GM12865 (cell line): Measurements from ENCODE around the gene NIPSNAP3A.

Experiments used
- DNase-seq: peaks from one replicate; pipeline ENCODE4 v3.0.0; 2010; ENCODE audit warnings: low read depth
- H3K4me3 ChIP-seq: 2 replicates; pipeline ENCODE4 v1.5.1; 2011; ENCODE audit warnings: mild to moderate bottlenecking, low read depth, low read length, control low read depth
- TF ChIP-seq, protein P1 (sequence below): IDR thresholded peaks from 2 replicates; pipeline ENCODE4 v1.5.1; 2011; ENCODE audit warnings: low read length, control low read depth, low read depth, inconsistent platforms; ENCODE audit not compliant: insufficient read depth; ENCODE audit errors: missing control alignments

Gene NIPSNAP3A

DNA sequence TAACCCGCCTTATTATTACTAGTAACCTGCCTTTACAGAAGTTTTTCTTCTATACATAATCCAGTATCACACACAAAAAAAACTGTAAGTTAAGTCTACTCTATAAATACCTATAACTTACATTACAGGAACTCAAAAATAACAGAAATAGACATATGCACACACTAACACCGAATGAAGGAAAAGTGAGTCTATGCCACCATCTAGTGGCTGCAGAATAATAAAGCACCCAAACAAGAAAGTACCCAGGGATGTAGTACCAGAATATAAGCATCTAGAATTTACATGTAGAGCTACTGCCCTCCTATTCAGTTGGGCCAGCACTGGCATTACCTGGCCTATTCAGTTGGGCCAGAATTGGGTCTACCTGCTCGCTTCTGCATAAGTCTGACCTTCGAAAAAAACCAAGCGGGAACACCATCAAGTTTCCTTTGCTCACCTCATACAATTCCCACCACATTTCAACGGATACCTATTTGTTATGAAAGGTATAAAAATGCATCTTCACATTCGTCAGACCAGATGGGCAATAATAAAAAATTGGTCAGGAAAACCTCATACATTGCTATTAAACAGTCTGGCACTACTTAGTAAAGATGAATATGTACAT lies 4.0 kb upstream of the NIPSNAP3A start:
- DNase-seq, result peak; percentile 77
- no peak overlapping the region for H3K4me3 ChIP-seq
- TF ChIP-seq, protein P1, sequence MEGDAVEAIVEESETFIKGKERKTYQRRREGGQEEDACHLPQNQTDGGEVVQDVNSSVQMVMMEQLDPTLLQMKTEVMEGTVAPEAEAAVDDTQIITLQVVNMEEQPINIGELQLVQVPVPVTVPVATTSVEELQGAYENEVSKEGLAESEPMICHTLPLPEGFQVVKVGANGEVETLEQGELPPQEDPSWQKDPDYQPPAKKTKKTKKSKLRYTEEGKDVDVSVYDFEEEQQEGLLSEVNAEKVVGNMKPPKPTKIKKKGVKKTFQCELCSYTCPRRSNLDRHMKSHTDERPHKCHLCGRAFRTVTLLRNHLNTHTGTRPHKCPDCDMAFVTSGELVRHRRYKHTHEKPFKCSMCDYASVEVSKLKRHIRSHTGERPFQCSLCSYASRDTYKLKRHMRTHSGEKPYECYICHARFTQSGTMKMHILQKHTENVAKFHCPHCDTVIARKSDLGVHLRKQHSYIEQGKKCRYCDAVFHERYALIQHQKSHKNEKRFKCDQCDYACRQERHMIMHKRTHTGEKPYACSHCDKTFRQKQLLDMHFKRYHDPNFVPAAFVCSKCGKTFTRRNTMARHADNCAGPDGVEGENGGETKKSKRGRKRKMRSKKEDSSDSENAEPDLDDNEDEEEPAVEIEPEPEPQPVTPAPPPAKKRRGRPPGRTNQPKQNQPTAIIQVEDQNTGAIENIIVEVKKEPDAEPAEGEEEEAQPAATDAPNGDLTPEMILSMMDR, result peak; percentile 57

DNA sequence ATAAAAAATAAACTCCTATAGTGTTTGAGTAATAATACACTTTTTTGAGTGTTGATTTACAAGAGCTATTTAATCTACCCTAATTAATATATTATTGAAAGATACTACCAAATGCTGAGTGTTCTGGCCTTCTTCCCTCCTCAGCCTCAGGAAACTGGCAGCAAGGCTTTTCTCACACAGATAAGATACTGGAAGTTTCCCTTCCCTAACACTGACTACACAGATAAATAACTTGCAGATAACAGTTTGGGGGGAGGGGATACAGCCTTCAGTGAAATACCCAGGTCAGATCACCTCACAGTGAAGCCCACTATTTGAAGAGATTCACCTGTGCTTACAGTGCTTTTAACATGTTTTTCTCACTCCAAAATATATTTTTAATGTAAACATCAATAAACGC lies 1.6 kb upstream of the NIPSNAP3A start:
- no peak for DNase-seq
- H3K4me3 ChIP-seq, result no peak overlapping the region
- TF ChIP-seq, protein P1, result no peak

DNA sequence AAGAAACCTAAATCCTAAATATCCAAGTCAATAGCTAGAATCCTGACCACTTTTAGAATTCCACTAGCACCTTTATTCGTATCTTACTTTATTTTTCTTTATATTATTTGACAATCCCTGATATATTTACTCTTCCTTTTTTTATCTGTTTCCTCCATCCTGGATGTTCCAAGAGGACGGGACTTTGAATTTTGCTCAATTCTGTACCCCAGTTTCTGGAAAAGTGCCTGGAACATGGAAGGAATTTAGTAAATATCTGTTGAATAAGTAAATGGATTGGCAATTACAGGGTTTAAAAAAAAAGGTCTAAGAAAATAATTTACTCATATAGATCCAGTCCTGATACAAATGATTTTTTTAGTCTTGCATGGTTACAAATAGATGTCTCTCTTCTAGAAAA lies 1.2 kb upstream of the NIPSNAP3A start:
- TF ChIP-seq, protein P1, result no peak
- no peak for DNase-seq
- no peak overlapping the region for H3K4me3 ChIP-seq

DNA sequence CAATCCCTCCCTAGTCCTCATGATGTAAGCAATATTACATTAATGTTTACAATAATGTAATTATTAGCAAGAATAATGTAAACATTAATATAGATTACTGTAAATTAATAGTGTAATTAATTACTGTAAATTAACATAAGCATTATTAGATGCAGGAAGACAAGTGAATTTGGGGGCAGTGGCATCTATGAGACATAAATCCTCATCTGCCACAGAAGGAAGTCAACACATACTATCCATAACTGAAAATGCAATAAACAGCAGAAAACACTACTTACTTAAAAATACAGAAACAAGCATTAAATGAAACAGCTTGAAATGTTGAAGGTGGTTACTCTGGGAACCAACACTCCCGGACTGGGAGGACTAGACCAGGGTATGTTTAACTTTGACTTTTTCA lies 685 bp upstream of the NIPSNAP3A start:
- peak overlapping the region; percentile 98 for H3K4me3 ChIP-seq
- no peak for DNase-seq
- TF ChIP-seq, protein P1, result no peak

DNA sequence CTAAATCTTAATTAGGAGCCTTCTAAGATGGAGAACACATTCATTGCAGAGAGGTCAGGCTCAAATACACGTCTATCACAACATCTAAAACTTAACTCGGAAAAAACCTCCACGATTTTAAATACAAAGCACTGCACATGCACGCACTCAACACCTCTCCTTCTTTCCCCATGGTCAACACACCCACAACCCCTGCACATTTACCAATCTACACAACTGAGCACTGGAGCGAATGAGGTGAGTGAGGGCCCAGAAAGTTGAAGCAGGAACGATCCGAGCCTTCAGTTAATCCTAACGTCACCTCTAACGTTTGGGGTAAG lies 278 bp upstream of the NIPSNAP3A start:
- TF ChIP-seq, protein P1, result no peak
- no peak for DNase-seq
- peak overlapping the region; percentile 98 for H3K4me3 ChIP-seq

DNA sequence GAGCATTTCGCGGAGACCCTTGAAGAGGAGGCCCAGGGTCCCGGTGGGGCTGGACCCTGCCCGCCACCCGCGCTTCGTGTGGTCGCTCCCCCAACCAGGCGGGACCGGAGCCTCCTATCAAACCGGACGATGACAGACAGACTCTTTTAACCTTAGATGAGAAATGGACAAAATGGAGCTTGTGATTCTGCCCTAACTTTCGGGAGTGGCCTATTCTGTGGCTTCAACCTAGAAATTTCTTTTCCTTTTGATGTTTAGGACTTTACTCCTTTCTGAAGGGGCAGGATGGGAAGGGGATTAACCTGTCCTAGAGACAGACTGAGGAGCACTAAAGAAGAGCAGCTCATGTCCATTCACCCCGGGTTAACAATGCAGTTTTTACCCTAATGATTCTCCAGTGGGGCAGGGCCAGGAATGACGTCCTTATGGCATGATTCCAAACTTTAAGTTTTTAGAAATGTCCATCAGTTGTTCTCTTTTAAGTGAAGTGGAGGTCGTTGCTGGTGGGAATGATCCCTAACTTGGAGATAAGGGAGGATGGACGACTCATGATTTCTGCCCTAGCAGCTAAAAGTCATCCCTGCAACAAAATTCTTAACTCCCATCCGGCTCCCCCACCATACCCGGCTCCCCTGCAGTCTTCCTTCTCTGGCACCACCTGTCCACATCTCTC lies 1.0 kb downstream of the NIPSNAP3A start:
- H3K4me3 ChIP-seq, result peak overlapping the region; percentile 98
- TF ChIP-seq, protein P1, result no peak
- DNase-seq, result no peak
